Measurements from ENCODE around the gene ARF6. TPM values are rescaled to one million over a fixed set of nuclear protein-coding genes. Genes with fewer than 3 reads are reported as not detected.
A peak's percentile ranks its signal among the peaks of the same experiment; 100 is the strongest.

Gene ARF6
- total and polyA plus RNA-seq, 4 experiments from 2014 or later, result 116 to 164 (median 140) TPM

DNA sequence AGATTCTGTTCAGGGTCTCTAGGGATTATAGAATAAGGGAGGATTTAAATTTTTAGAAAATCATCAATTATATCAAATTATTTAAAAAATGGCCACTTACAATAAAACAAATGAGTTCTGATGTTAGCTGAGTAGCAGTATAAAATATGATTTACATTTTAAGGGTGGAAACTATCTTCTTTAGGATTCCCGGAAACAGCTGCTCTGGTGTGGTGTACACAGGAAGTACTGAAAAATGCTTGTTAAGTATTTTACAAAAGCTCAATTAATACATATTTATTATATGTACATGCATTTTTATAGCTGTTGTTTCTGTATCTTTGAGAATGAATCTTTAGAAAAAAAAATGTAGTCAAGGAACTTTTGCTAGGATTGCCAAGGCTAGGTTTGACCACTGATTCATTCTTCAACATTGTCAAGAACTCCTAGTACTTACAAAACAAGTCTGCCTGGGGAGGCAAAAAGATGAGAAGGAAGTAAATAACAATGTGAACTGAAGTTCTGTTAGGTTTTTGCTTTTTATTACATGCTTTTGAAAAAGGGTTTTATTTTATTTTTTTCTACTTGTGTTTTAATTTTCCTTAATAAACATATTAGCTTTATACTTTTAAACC, 48.0 kb downstream of the ARF6 start:
- CTCF ChIA-PET (ENCODE audit: partially characterized antibody), result interaction anchor here (0.8 to 3.5 kb wide), 14 partner anchors 9 to 140 kb away, joined by 3 to 22 read pairs (median 7); partner anchors contain the start of gene ARF6
- POLR2A ChIA-PET (ENCODE audit: partially characterized antibody), result interaction anchor here (1.0 to 5.5 kb wide), 19 partner anchors 10 to 142 kb away, joined by 3 to 79 read pairs (median 9); partner anchors contain the start of gene ARF6
- no peaks in the 10 kb centered on the region for H3K36me3 ChIP-seq (ENCODE audit: insufficient read depth, low read length)
- Mint-ChIP-seq H3K27me3 (no peaks in the 10 kb centered on the region), H3K27ac (peak overlapping the region; percentile 31 to 93 (median 88)), H3K4me1 (peaks cover 44 to 72% (median 61%) of the 10 kb centered on the region in 4 donors), H3K36me3 (peaks cover 0 to 20% of the 10 kb centered on the region in 2 donors), H3K9me3 (peaks cover 3 to 15% (median 9%) of the 10 kb centered on the region in 8 donors), H3K4me3 (peak overlapping the region; percentile 60 to 86 (median 68))
- intact Hi-C loops (cut with micrococcal nuclease), result no loop called here
- peaks cover 52% of the 10 kb centered on the region for H3K4me1 ChIP-seq (ENCODE audit: insufficient read depth, low read length)
- H3K9me3 ChIP-seq (ENCODE audit: control insufficient read depth in 1 of 2, low read length in 2 of 2), result no peaks in the 10 kb centered on the region
- DNase-seq, result peak in 4 of 5 donors; percentile 40 to 56 (median 48)
- no peaks in the 10 kb centered on the region for H3K27me3 ChIP-seq (ENCODE audit: insufficient read depth, low read length)
- H3K4me3 ChIP-seq (ENCODE audit: low read length in 2 of 2), result peak overlapping the region in 1 of 2 donors; percentile 15
- peak overlapping the region; percentile 23 for H3K27ac ChIP-seq (ENCODE audit: low read depth, low read length)

DNA sequence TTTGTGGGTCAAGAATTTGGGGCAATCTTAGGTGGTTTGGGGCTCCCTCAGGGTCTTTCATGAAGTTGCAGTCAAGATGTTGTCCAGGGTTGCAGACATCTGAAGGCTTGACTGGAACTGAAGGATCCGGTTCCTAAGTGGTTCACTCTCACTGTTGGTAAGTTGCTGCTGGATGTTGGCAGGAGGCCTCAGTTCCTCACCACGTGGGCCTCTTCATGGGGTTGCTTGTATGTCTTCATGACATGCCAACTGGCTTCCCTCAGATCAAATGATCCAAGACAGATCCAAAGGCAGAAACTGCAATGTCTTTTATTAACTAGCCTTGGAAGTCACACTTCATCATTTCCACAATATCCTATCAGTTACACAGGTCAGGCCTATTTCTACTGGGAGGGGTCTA, 49.2 kb downstream of the ARF6 start:
- no peaks in the 10 kb centered on the region for H3K36me3 ChIP-seq (ENCODE audit: insufficient read depth, low read length)
- peaks cover 53 to 78% (median 67%) of the 10 kb centered on the region in 4 donors for H3K4me1 Mint-ChIP-seq
- no peaks in the 10 kb centered on the region for H3K27me3 ChIP-seq (ENCODE audit: insufficient read depth, low read length)
- no peak overlapping the region for H3K4me3 ChIP-seq (ENCODE audit: low read length in 2 of 2)
- H3K27ac ChIP-seq (ENCODE audit: low read depth, low read length), result no peak overlapping the region
- intact Hi-C loops (cut with micrococcal nuclease), result no loop called here
- peaks cover 3 to 15% (median 7%) of the 10 kb centered on the region in 8 donors for H3K9me3 Mint-ChIP-seq
- POLR2A ChIA-PET (ENCODE audit: partially characterized antibody), result interaction anchor here (3.5 to 5.5 kb wide), 3 partner anchors 49 to 80 kb away, joined by 15 to 69 read pairs (median 31); partner anchors contain the start of gene ARF6
- DNase-seq, result no peak
- peaks cover 64% of the 10 kb centered on the region for H3K4me1 ChIP-seq (ENCODE audit: insufficient read depth, low read length)
- H3K27ac Mint-ChIP-seq, result peak overlapping the region in 5 of 7 donors; percentile 47 to 86 (median 78)
- no peaks in the 10 kb centered on the region for H3K9me3 ChIP-seq (ENCODE audit: control insufficient read depth in 1 of 2, low read length in 2 of 2)
- peaks cover 0 to 12% of the 10 kb centered on the region in 2 donors for H3K36me3 Mint-ChIP-seq
- H3K4me3 Mint-ChIP-seq, result peak overlapping the region in 4 of 8 donors; percentile 34 to 54 (median 46)
- CTCF ChIA-PET (ENCODE audit: partially characterized antibody), result interaction anchor here (1.0 to 3.5 kb wide), 4 partner anchors 29 to 62 kb away, joined by 4 to 22 read pairs (median 12); no protein-coding TSS in a partner anchor
- no peaks in the 10 kb centered on the region for H3K27me3 Mint-ChIP-seq

DNA sequence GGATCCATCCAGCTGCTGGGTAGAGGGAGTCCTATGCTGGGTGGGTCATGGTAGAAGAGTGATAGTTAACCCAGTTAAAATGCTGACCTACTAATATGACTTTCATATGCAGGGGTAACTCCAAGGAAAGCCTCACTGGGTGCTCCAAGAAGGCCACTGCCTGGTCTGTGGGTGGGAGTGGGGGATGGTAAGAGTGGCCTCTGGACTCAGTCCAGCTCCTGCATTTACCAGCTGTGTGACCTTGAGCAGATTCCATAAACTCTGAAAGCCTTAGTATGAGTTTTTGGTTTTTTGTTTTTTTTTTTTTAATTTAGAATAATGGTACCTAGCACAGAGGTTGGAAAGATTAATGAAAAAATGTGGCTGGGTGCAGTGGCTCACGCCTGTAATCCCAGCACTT, 51.6 kb downstream of the ARF6 start:
- Histone ChIP-seq H3K27me3 (ENCODE audit: insufficient read depth, low read length) (no peaks in the 10 kb centered on the region), H3K4me3 (ENCODE audit: low read length in 2 of 2) (no peak overlapping the region), H3K9me3 (ENCODE audit: control insufficient read depth in 1 of 2, low read length in 2 of 2) (no peaks in the 10 kb centered on the region), H3K36me3 (ENCODE audit: insufficient read depth, low read length) (no peaks in the 10 kb centered on the region), H3K4me1 (ENCODE audit: insufficient read depth, low read length) (peaks cover 74% of the 10 kb centered on the region), H3K27ac (ENCODE audit: low read depth, low read length) (no peak overlapping the region)
- Mint-ChIP-seq H3K4me1 (peaks cover 66 to 93% (median 77%) of the 10 kb centered on the region in 4 donors), H3K27me3 (no peaks in the 10 kb centered on the region), H3K9me3 (peaks cover 0 to 10% (median 4%) of the 10 kb centered on the region in 8 donors), H3K36me3 (peaks cover 0 to 9% of the 10 kb centered on the region in 2 donors), H3K4me3 (peak overlapping the region in 1 of 8 donors; percentile 77), H3K27ac (peak overlapping the region in 6 of 7 donors; percentile 37 to 97 (median 91))
- POLR2A ChIA-PET (ENCODE audit: partially characterized antibody), result interaction anchor here (1.3 to 12.8 kb wide), 11 partner anchors 28 to 138 kb away, joined by 4 to 195 read pairs (median 15); partner anchors contain the start of gene ARF6
- DNase-seq, result no peak
- intact Hi-C loops (cut with micrococcal nuclease), result no loop called here
- CTCF ChIA-PET (ENCODE audit: partially characterized antibody), result interaction anchor here (0.7 to 3.6 kb wide), 3 partner anchors 32 to 94 kb away, joined by 3 to 21 read pairs (median 16); no protein-coding TSS in a partner anchor

DNA sequence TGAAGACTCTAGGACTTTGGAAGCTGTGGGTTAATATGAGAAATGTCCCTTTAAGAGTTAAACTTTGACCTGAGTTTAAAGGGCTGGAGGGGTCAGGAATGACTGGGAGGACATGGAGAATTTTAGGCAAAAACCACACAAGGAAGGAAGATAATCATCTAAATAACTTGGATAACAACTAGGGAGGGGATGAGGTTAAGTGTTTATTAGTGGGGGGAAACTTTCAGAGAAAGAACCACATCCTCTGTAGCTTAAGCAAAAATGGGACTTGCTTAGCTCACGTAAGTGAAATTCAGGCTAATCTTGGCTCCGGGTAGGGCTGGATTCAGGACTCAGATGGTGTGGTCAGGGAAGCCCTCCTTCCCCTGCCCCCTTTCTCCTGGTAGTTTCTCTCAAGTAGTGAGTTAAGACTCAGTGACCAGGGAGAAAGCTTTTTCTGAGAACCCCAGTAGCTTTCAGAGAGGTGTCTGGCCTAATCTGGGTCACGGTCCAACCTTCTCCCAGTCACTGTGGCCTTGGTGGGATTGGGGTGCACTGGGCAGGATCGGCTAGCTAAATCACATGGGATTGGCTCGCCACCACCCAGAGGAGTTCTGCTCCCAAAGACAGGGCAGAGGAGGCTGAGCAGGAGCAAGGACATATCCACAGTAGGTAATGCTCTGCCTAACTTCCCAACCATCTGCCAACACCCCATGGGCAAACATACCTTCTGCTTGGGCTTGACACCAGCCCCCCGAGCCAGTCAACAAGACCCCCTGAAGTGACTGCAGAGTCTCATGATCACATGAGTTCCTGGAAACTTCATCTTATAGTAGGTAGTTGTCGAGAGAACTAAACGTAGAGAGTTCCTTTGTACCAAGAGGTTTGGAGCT, 52.8 kb downstream of the ARF6 start:
- H3K27ac Mint-ChIP-seq, result peak overlapping the region; percentile 90 to 97 (median 94)
- Histone ChIP-seq H3K36me3 (ENCODE audit: insufficient read depth, low read length) (no peaks in the 10 kb centered on the region), H3K27me3 (ENCODE audit: insufficient read depth, low read length) (no peaks in the 10 kb centered on the region), H3K27ac (ENCODE audit: low read depth, low read length) (peak overlapping the region; percentile 64), H3K4me1 (ENCODE audit: insufficient read depth, low read length) (peaks cover 68% of the 10 kb centered on the region), H3K9me3 (ENCODE audit: control insufficient read depth in 1 of 2, low read length in 2 of 2) (no peaks in the 10 kb centered on the region), H3K4me3 (ENCODE audit: low read length in 2 of 2) (peak overlapping the region; percentile 7 to 11)
- ChIA-PET CTCF (ENCODE audit: partially characterized antibody) (interaction anchor here (0.6 to 3.9 kb wide), 16 partner anchors 16 to 117 kb away, joined by 3 to 44 read pairs (median 3); partner anchors contain the start of gene NEMF), POLR2A (ENCODE audit: partially characterized antibody) (interaction anchor here (0.6 to 12.8 kb wide), 33 partner anchors 9 to 170 kb away, joined by 3 to 195 read pairs (median 6); partner anchors contain the start of genes ARF6 and VCPKMT)
- peak overlapping the region; percentile 49 to 78 (median 68) for H3K4me3 Mint-ChIP-seq
- H3K27me3 Mint-ChIP-seq, result no peaks in the 10 kb centered on the region
- intact Hi-C loops (cut with micrococcal nuclease), result loop anchor here (1.0 kb wide), 5 partner anchors 26 to 117 kb away; no protein-coding TSS in a partner anchor
- H3K4me1 Mint-ChIP-seq, result peaks cover 62 to 91% (median 72%) of the 10 kb centered on the region in 4 donors
- peaks cover 0 to 9% (median 4%) of the 10 kb centered on the region in 8 donors for H3K9me3 Mint-ChIP-seq
- peaks cover 0 to 9% of the 10 kb centered on the region in 2 donors for H3K36me3 Mint-ChIP-seq
- peak in 2 of 5 donors; percentile 29 to 42 for DNase-seq

Other genes starting within 250 kb of the ARF6 start
- 1 to 10 TPM; 1.6 to 1.9 TPM for gene POLE2, start 204.9 kb upstream of the ARF6 start, total RNA-seq
- gene POLE2, start 204.9 kb upstream of the ARF6 start, polyA plus RNA-seq, result 1 to 10 TPM; 2.2 to 3.1 TPM
- gene KLHDC1, start 200.0 kb upstream of the ARF6 start, total RNA-seq, result 10 to 100 TPM; 12.9 to 13.6 TPM
- 1 to 10 TPM; 2.0 to 2.8 TPM for gene KLHDC1, start 200.0 kb upstream of the ARF6 start, polyA plus RNA-seq
- gene KLHDC2, start 124.9 kb upstream of the ARF6 start, total RNA-seq, result 10 to 100 TPM; 84.0 to 86.4 TPM
- 10 to 100 TPM; 96.5 to 97.0 TPM for gene KLHDC2, start 124.9 kb upstream of the ARF6 start, polyA plus RNA-seq
- 100 to 1,000 TPM; 104 to 112 TPM for gene NEMF, start 40.3 kb upstream of the ARF6 start, total RNA-seq
- 10 to 100 TPM; 20.4 to 51.6 TPM for gene NEMF, start 40.3 kb upstream of the ARF6 start, polyA plus RNA-seq
- 10 to 100 TPM; 17.3 to 20.1 TPM for gene VCPKMT, start 223.5 kb downstream of the ARF6 start, total RNA-seq
- gene VCPKMT, start 223.5 kb downstream of the ARF6 start, polyA plus RNA-seq, result 10 to 100 TPM; 13.0 to 13.2 TPM